ENCODE results near the gene HHAT. TPM values are rescaled to one million over a fixed set of nuclear protein-coding genes. Genes with fewer than 3 reads are reported as not detected.

The HHAT gene
- total RNA-seq, 1 donor from 2014 or later: 4.3 TPM

GRCh38 chr1:210603123-210603522, 274.4 kb downstream of the HHAT start:
- no peak overlapping the region for H3K4me3 ChIP-seq
- no peak for TF ChIP-seq CTCF (IDR thresholded peaks at IDR 0.05)
- H3K36me3 ChIP-seq: no peaks in the 10 kb centered on the region
- intact Hi-C loops (cut with DNase I): no loop called here
- DNase-seq (no peak), ATAC-seq (no peak)
- no peaks in the 10 kb centered on the region for H3K27me3 ChIP-seq
- H3K9me3 ChIP-seq: no peaks in the 10 kb centered on the region
- H3K27ac ChIP-seq: no peak overlapping the region
- H3K4me1 ChIP-seq: no peaks in the 10 kb centered on the region

DNA sequence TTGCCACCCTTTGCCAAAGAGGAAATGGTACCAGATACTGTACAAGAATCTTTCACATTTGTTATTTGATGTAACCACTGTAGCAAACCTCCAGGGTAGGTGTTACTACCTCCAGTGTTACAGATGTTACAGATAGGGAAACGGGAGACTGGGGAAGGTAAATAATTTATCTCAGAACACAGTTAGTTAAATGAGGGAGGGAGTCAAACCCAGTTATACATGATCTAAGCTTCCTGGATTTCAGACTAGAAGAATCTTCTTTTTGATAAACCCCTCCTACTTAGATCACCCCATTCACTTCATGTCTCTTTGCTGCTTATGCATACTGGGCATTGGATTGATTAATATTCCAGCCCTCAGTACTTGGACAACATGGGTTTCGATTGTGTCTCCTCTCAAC, 276.4 kb downstream of the HHAT start:
- Histone ChIP-seq H3K4me3 (no peak overlapping the region), H3K4me1 (no peaks in the 10 kb centered on the region), H3K9me3 (no peaks in the 10 kb centered on the region), H3K36me3 (no peaks in the 10 kb centered on the region), H3K27me3 (no peaks in the 10 kb centered on the region), H3K27ac (no peak overlapping the region)
- ATAC-seq: no peak
- intact Hi-C loops (cut with DNase I): no loop called here
- DNase-seq: no peak
- TF ChIP-seq CTCF (IDR thresholded peaks at IDR 0.05): no peak

GRCh38 chr1:210607361-210607760, 278.7 kb downstream of the HHAT start:
- H3K4me1 ChIP-seq: no peaks in the 10 kb centered on the region
- H3K27ac ChIP-seq: no peak overlapping the region
- H3K4me3 ChIP-seq: no peak overlapping the region
- no peaks in the 10 kb centered on the region for H3K9me3 ChIP-seq
- intact Hi-C loops (cut with DNase I): no loop called here
- TF ChIP-seq CTCF (IDR thresholded peaks at IDR 0.05): no peak
- H3K36me3 ChIP-seq: no peaks in the 10 kb centered on the region
- DNase-seq (no peak), ATAC-seq (no peak)
- no peaks in the 10 kb centered on the region for H3K27me3 ChIP-seq

DNA sequence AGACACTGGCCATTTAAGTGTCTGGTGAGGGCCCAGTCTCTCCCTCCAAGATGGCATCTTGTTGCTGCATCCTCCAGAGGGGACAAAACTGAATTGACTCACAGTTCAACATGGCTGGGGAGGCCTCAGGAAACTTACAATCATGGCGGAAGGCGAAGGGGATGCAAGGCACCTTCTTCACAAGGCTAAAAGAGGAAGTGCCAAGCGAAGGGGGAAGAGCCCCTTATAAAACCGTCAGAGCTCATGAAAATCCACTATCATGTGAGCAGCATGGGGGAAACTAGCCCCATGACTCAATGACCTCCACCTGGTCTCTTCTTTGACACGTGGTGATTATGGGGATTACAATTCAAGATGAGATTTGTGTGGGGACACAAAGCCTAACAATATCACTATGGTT, 280.1 kb downstream of the HHAT start:
- no peaks in the 10 kb centered on the region for H3K36me3 ChIP-seq
- no peak overlapping the region for H3K4me3 ChIP-seq
- TF ChIP-seq CTCF (IDR thresholded peaks at IDR 0.05): no peak
- no peaks in the 10 kb centered on the region for H3K27me3 ChIP-seq
- ATAC-seq (no peak), DNase-seq (no peak)
- intact Hi-C loops (cut with DNase I): no loop called here
- H3K27ac ChIP-seq: no peak overlapping the region
- no peaks in the 10 kb centered on the region for H3K9me3 ChIP-seq
- no peaks in the 10 kb centered on the region for H3K4me1 ChIP-seq

DNA sequence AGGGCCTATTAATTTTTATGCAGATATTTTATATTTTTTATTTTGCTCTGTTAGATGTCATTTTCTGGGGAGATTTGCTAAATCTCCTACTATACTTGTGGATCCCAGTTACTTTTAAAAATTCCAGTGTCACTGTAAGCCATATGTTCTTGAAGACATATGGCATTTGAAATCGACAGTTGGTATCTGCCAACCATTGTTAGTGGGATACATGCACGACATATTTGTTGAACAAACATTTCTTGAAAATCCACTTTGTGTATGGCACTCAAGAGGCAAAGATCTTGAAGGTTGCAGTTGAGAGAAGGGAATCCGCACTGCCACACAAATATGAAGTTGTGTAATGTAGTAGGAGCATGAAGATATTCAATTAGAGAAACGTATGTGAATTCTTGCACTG, 287.7 kb downstream of the HHAT start:
- Histone ChIP-seq H3K9me3 (no peaks in the 10 kb centered on the region), H3K27ac (no peak overlapping the region), H3K4me3 (no peak overlapping the region), H3K36me3 (no peaks in the 10 kb centered on the region), H3K4me1 (no peaks in the 10 kb centered on the region), H3K27me3 (no peaks in the 10 kb centered on the region)
- intact Hi-C loops (cut with DNase I): no loop called here
- ATAC-seq (no peak), DNase-seq (no peak)
- no peak for TF ChIP-seq CTCF (IDR thresholded peaks at IDR 0.05)

GRCh38 chr1:210617293-210617692, 288.6 kb downstream of the HHAT start:
- Histone ChIP-seq H3K4me1 (no peaks in the 10 kb centered on the region), H3K27ac (no peak overlapping the region), H3K27me3 (no peaks in the 10 kb centered on the region), H3K9me3 (no peaks in the 10 kb centered on the region), H3K4me3 (no peak overlapping the region), H3K36me3 (no peaks in the 10 kb centered on the region)
- ATAC-seq: no peak
- intact Hi-C loops (cut with DNase I): no loop called here
- no peak for TF ChIP-seq CTCF (IDR thresholded peaks at IDR 0.05)
- no peak for DNase-seq

Data from upper lobe of right lung (tissue), 1 donor.